Bronchus fibroblast of lung (primary cell): ENCODE results near the gene SERTAD2. TPM values are rescaled to one million over a fixed set of nuclear protein-coding genes. Genes with fewer than 3 reads are reported as not detected.

ENCODE experiments used
- total RNA-seq: library from RNA; depleted of rRNA; stranded (reverse); fragments of >200 nt; gene quantifications from 2 replicates; pipeline ENCODE4 v1.2.3, GENCODE V29; 2015

SERTAD2 gene
- 7.1 and 9.8 TPM in 2 replicates for total RNA-seq

DNA sequence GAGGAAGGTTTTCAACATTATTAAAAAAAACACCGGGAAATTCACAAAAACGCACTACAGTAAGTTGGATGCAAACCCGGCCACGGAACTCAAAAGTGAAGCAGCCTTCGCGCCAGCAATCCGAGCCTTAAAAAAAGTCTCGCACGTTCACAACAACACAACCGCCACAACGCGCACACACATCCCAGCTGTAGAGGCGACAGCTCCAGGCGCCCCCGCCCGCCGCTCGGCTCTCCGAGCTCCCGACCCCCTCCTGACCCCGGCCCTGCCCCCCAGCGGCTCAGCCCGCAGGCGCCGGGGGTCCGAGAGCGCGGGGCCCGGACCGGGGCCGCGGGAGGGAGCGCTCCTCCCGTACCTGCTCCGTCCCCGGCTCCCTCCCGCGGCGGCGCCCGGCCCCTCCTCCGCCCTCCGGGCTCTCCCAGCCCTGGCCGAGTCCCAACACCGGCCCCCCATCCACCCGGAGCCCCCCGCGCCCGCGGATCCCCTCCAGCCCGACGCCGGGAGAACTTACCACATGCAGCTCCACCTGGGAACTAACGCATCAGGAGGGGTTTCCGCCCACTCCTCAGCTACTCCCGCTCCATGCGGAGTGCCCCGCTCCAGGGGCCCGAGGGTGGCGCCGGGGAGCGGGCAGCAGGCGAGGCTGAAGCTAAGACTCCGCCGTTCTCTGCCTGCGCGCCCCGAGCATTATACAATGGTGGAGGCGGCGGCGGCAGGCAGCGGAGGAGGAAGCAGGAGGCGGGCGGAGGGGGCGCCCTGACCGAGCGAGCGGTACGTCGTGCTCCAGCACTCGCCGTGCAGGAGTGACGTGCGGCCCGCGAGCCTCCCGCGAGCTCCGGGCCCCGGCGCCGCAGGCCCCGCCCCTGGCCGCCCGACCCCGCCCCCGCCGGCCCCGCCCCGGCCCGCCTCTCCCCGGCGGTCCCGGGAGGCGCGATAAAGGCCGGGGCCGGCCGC lies at the start of gene SERTAD2:
SERTAD2 (minus strand) TSS at position 805 of the 954 bp plus-strand sequence. CDS start 17,042 bp downstream, outside the sequence.

Other genes with a start within 250 kb of the SERTAD2 start
- gene LGALSL, start 199.8 kb downstream of the SERTAD2 start, total RNA-seq, result 2.0 and 3.6 TPM in 2 replicates
- gene AFTPH, start 129.6 kb downstream of the SERTAD2 start, total RNA-seq, result 9.4 and 9.8 TPM in 2 replicates